HG03575 (cell line): ENCODE results near the gene BICC1.

Experiments
- ATAC-seq: cut with Tn5 transposase; IDR thresholded peaks from one replicate; pipeline ENCODE4 v1.9.1; 2021; ENCODE audit not compliant: unreplicated experiment, insufficient number of reproducible peaks, low FRiP score; ENCODE audit errors: extremely low read depth

The BICC1 gene

GRCh38 chr10:58667658-58668310 is 155.1 kb downstream of the BICC1 start:
- no peak for ATAC-seq

- ATAC-seq: no peak
These were observed 160.2 kb downstream of the BICC1 start for GRCh38 chr10:58672845-58673244.

DNA sequence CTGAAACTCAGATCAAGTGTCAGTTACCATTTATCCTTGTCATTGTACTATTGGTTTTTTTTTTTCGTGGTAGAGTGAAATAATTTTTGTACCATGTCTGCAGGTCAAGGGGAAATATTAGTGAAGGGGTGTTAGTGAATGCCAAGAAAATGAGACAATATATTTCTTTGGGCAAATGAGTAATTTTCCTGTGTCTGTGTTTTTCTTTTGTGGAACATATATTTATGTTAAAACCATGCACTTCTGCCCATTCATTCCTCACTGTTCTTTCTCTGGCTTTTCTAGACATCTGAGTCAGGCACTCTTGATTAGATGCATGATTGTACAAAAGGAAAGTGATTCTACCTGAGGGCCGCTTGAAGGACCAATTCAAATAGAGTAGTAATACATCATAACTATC is 161.6 kb downstream of the BICC1 start:
- no peak for ATAC-seq

- ATAC-seq: no peak
These were observed 162.6 kb downstream of the BICC1 start for GRCh38 chr10:58675321-58675720.

DNA sequence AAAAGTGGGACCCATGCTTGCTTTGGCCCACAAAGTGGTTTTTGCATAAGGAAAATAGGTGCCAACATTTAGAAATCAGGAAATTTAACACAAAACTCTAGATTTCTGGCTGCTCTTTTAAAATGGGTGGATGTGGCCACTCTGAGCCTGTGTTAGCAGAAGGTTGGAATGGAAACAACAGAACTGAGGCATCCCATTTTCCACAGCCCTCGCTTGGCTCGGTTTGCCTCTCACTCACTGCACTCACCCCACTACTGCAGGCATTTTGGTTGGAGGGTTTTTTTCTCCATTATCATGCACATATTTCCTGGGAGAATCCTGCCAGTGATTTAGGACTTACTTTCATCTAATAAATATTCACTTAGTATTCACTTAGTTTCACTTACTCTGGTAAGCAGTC is 178.9 kb downstream of the BICC1 start:
- no peak for ATAC-seq

DNA sequence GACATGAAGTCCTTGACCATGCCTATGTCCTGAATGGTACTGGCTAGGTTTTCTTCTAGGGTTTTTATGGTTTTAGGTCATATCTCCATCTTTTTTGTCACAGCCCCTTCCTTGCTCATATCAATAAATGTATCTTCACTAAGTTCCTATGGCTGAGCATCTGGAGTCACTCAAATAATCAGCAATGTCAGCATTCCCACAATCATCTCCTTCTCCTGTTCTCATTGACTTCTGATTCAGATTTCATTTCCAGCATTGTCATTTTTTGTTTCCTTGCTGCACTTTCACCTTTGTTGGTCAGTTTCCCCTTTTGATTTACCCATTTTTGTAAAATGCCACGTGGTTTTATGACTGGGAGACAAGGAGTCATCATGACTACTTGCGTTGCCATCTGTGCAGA is 181.2 kb downstream of the BICC1 start:
- no peak for ATAC-seq

- ATAC-seq: no peak
These were observed 182.3 kb downstream of the BICC1 start for GRCh38 chr10:58695022-58695421.

DNA sequence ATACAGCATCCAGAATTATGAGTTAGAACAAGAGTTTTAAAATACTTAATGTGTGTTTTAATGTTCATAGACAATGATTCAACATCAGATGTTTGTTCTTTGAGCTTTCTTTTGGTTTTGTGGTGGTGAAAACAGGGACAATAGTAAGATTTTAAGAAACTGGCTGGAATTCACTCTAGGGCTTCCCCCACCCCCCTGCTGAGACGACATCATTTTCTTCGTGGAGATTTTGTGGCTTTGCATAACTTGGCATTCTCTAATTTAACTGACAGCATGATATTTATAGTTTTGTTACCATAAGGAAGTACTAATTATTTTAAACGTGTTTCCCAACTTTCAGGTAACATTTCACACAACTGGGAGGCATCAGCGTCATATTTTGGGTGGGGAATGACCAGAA is 184.1 kb downstream of the BICC1 start:
- ATAC-seq: no peak

DNA sequence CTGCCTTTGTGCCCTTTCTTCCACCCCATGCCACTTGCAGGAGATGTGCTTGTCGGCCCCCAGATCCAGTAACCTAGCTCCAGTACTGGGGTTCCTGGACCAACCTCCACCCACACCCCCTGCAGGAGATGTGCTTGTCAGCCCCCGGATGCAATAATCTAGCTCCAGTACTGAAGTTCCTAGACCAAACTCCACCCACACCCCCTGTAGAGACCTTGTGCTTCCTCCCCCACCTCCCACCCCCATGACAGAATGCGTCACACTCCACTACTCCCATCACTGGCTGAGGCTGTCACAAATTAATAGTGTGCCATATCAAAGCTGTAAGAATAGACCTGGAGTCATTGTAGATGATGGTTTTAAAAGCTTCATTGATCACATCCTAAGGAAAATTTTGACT is 185.0 kb downstream of the BICC1 start:
- no peak for ATAC-seq

DNA sequence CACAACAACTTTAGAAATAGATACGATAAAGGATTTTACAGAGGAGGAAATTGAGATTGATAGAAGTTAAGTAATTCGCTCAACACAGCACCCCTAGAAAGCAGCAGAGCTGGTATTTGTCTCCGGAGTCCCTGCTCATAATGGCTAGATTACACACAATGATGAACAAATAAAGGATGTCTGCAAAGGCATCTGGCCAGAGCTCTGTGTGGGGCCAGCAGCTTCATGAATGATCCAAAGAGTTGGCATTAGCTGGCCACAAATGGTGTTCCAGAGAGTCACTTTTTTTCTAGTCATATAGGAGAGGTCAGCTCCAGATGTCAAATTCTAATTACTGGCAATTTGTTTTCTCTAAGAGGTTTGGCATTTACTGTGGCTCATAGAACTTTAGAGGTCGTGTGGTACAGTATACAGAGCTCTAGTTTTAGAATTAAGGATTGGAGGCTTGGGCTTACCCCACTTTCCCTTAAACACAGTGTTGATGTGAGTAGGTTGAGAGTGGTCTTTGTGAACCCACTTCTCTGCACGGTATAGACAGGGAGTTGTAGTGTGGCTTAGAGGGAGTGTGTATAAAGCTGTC is 186.2 kb downstream of the BICC1 start:
- ATAC-seq: no peak

GRCh38 chr10:58700591-58700990 is 187.9 kb downstream of the BICC1 start:
- no peak for ATAC-seq

DNA sequence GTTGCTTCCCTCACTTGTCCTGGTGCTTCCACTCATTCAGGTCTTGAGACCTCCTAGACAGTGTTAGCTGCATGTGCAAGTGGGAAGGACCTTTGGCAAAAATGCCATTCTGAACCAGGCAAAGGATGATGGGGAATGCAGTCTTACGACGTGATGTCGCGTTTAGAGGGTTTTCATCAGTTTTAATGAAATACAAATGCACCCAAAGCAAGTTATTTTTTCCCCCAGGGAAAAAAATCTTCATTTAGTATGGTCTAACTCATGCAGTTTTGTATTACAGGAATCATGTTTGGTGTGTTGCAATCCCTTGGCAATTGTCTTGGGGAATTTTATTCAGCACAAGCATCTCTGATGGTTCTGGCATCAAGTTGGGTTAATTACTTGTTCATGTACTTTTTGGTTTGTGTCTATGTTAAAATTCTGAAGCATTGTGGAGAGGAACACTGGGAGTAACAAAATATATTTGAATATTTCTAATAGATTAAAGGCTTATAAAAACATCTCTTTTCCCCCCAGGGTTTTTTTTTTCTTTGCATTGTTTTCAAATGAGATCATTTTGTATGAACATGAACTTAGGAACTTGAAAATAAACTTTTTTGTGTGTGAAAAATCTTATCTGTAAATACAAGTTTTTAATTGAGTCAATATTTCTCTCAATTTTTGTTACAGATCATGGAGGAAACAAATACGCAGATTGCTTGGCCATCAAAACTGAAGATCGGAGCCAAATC is 188.9 kb downstream of the BICC1 start:
- ATAC-seq: no peak

DNA sequence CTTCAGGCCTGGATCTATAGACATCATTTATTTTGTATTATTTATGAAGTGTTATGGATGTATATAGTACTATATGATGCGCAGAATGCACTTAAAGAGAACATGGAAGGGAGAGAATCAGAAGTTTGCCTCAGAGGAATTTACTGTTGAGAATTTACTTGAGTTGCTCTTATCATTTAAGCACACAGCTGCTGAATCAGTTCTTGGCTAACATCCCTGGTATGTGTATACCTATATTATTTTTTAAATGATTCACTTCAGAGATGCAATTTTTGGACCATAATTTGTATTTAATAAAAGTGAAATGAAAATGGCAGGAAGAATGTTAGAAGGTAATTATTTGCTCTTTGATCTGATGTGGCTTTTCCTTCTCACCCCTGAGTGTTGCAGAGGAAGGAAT is 191.6 kb downstream of the BICC1 start:
- no peak for ATAC-seq

DNA sequence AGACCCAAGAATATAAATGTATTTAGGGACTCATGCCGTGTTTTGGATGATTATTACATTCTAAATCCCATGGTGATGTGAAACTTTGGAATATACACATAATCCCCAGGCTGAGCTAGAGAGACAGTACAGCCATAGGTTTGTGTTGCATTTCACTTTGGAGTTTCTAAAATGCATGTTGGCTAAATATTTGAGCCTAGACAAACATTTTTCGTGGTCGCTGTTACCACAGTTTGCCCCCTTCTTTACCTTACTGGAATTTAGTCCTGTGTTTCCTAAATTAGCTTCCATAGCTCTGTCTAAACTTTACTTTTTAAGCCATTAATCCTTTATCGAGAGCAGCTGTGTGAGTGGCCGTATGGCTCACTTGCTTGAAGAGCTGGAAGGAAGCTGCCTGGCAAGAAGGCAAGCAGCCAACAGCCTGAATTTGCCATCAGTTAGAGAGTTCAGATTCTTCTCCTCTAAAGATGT is 192.0 kb downstream of the BICC1 start:
- ATAC-seq: no peak

DNA sequence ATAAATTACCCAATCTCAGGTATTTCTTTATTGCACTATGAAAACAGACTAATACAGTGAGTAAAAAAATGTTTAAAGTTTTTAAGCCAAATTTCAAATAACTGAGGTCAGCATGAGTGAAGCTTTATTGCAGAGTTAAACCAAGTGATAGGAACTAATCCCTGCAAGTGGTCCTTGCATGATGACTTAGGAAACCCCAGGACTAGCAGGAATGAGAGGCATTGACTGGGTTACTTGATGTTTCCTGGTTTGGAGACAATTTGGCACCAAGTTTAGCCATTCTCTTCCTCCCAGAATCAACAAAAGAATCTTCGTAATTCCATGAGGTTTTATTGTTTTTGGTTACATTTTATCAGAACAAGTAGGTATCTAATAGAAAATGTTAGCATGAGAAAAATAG is 194.2 kb downstream of the BICC1 start:
- no peak for ATAC-seq

DNA sequence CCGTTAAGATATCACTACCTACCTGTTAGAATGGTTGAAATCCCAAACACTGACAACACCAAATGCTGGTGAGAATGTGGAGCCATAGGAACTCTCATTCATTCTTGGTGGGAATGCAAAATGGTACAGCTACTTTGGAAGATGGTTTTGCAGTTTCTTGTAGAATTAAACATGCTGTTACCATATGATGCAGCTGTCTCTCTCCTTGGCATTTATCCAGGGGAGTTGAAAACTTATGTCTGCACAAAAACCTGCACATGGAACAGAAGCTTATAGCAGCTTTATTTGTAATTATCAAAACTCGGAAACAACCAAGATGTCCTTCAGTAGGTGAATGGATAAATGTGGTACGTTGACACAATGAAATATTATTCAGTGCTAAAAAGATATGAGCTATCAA is 199.5 kb downstream of the BICC1 start:
- no peak for ATAC-seq

- no peak for ATAC-seq
These were observed 200.3 kb downstream of the BICC1 start for GRCh38 chr10:58712982-58713381.

DNA sequence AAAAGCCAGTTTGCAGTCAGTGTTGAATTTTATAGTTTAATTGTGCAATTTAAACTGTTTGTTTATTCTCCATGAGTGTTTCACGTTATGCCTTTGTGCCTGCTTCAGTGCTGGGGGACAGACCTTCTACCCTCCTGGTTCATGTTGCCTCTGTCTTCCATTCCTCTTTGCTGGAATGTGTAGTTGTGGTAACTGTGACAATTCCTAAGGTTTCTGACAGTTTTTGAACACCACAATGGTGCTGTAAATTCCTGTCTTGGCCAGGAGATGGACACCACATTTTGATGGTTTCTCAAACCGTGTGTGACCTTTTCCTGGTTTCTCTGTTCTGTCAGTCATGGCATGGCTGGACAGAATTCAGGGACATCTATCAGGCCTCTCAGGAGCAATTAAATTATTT is 201.7 kb downstream of the BICC1 start:
- no peak for ATAC-seq

- ATAC-seq: no peak
These were observed 202.4 kb downstream of the BICC1 start for GRCh38 chr10:58715061-58715460.

GRCh38 chr10:58718596-58718995 is 205.9 kb downstream of the BICC1 start:
- no peak for ATAC-seq
